Neural cell (in vitro differentiated cells): ENCODE results near the gene C13orf46. TPM values are rescaled to one million over a fixed set of nuclear protein-coding genes. Genes with fewer than 3 reads are reported as not detected.
"Not testable (repeated sequence)": the region's sequence is repeated elsewhere in the genome, so short reads cannot be mapped to it uniquely, and the experiment has no call there.

Experiments
- H2AFZ ChIP-seq: fragments of 200-600, 300-800 bp; sonication (generic), shearing (Covaris generic); 2 replicates; pipeline ENCODE4 v1.6.0; 2014; ENCODE audit warnings: low read depth, mild to moderate bottlenecking, antibody characterized with exemption, low read length, moderate library complexity
- H3F3A ChIP-seq: fragments of 200-600 bp; shearing (Covaris generic); 2 replicates; pipeline ENCODE4 v1.6.1; 2016; ENCODE audit warnings: mild to moderate bottlenecking, moderate library complexity, mixed read lengths, antibody characterized with exemption, low read length; ENCODE audit not compliant: insufficient read depth, poor library complexity, severe bottlenecking
- H3K27ac ChIP-seq: fragments of 200-600, 300-800 bp; sonication (generic), shearing (Covaris generic); 2 replicates; pipeline ENCODE4 v1.5.1; 2014; ENCODE audit warnings: mild to moderate bottlenecking, low read length, moderate library complexity
- H3K27me3 ChIP-seq: fragments of 300-800, 200-600 bp; sonication (generic), shearing (Covaris generic); 2 replicates; pipeline ENCODE4 v1.6.0; 2014; ENCODE audit warnings: mild to moderate bottlenecking, low read depth, low read length, moderate library complexity; ENCODE audit not compliant: insufficient read depth
- H3K36me3 ChIP-seq: fragments of 300-800, 200-600 bp; sonication (generic), shearing (Covaris generic); 2 replicates; pipeline ENCODE4 v1.5.1; 2014; ENCODE audit warnings: mild to moderate bottlenecking, antibody characterized with exemption, low read length, moderate library complexity; ENCODE audit not compliant: insufficient read depth
- H3K4me2 ChIP-seq: fragments of 300-800, 200-600 bp; sonication (generic), shearing (Covaris generic); 2 replicates; pipeline ENCODE4 v1.6.0; 2014; ENCODE audit warnings: mild to moderate bottlenecking, low read length
- H3K4me3 ChIP-seq: fragments of 300-800, 200-600 bp; sonication (generic), shearing (Covaris generic); 2 replicates; pipeline ENCODE4 v1.5.1; 2014; ENCODE audit warnings: mild to moderate bottlenecking, low read length, moderate library complexity
- H3K79me2 ChIP-seq: fragments of 200-600 bp; shearing (Covaris generic); replicated peaks from 2 replicates; pipeline ENCODE4 v1.6.0; 2014; ENCODE audit warnings: mild to moderate bottlenecking, low read length, moderate library complexity; ENCODE audit not compliant: insufficient read depth
- H3K9ac ChIP-seq: fragments of 300-800, 200-600 bp; sonication (generic), shearing (Covaris generic); 2 replicates; pipeline ENCODE4 v1.6.1; 2016; ENCODE audit warnings: mild to moderate bottlenecking, low read length, mixed read lengths
- H3K9me2 ChIP-seq: fragments of 200-600 bp; shearing (Covaris generic); 2 replicates; pipeline ENCODE4 v1.6.1; 2016; ENCODE audit warnings: mild to moderate bottlenecking, low read length, mixed read lengths; ENCODE audit not compliant: insufficient read depth
- H3K9me3 ChIP-seq: fragments of 200-600, 300-800 bp; sonication (generic), shearing (Covaris generic); 2 replicates; pipeline ENCODE4 v1.6.1; 2016; ENCODE audit warnings: mild to moderate bottlenecking, mixed run types, low read length, moderate library complexity, mixed read lengths
- H4K20me1 ChIP-seq: fragments of 200-600 bp; shearing (Covaris generic); 2 replicates; pipeline ENCODE4 v1.6.1; 2016; ENCODE audit warnings: mild to moderate bottlenecking, mixed run types; ENCODE audit not compliant: insufficient read depth
- CTCF ChIP-seq: fragments of 450-650 bp; IDR thresholded peaks from 2 replicates; pipeline ENCODE4 v1.5.1; 2014; ENCODE audit warnings: antibody characterized with exemption, mild to moderate bottlenecking, moderate library complexity; ENCODE audit not compliant: poor library complexity, severe bottlenecking
- EP300 ChIP-seq: fragments of 450-650 bp; conservative IDR thresholded peaks from 2 replicates; pipeline ENCODE4 v1.6.1; 2014; ENCODE audit warnings: antibody characterized with exemption, mild to moderate bottlenecking, moderate library complexity; ENCODE audit not compliant: poor library complexity, severe bottlenecking
- EZH2 ChIP-seq: fragments of 200-600, 300-800 bp; shearing (Covaris generic), sonication (generic); IDR thresholded peaks from 2 replicates; pipeline ENCODE4 v1.6.1; 2014; ENCODE audit warnings: antibody characterized with exemption, low read length, borderline replicate concordance, mild to moderate bottlenecking; ENCODE audit not compliant: insufficient read depth, poor library complexity, severe bottlenecking
- MXI1 ChIP-seq: fragments of 450-650 bp; conservative IDR thresholded peaks from 2 replicates; pipeline ENCODE4 v1.6.1; 2014; ENCODE audit warnings: antibody characterized with exemption, mild to moderate bottlenecking; ENCODE audit not compliant: poor library complexity, severe bottlenecking
- POLR2AphosphoS5 ChIP-seq: IDR thresholded peaks from 2 replicates; pipeline ENCODE4 v1.6.1; 2012
- RAD21 ChIP-seq: fragments of 450-650 bp; conservative IDR thresholded peaks from 2 replicates; pipeline ENCODE4 v1.6.1; 2014; ENCODE audit warnings: antibody characterized with exemption, mild to moderate bottlenecking, moderate library complexity
- REST ChIP-seq: IDR thresholded peaks from 2 replicates; pipeline ENCODE4 v1.6.1; 2012; ENCODE audit warnings: borderline replicate concordance
- SMC3 ChIP-seq: fragments of 450-650 bp; conservative IDR thresholded peaks from 2 replicates; pipeline ENCODE4 v1.6.1; 2014; ENCODE audit warnings: antibody characterized with exemption, mild to moderate bottlenecking, moderate library complexity; ENCODE audit not compliant: poor library complexity
- TAF1 ChIP-seq: IDR thresholded peaks from 2 replicates; pipeline ENCODE4 v1.6.1; 2012; ENCODE audit warnings: low read depth
- polyA plus RNA-seq: library from polyadenylated mRNA; depleted of rRNA; stranded (reverse); fragments of >200 nt; gene quantifications from 2 replicates; pipeline ENCODE4 v1.2.3, GENCODE V29; 2014

Gene C13orf46
- polyA plus RNA-seq, 1 donor from 2014 or later: not detected

- H3K4me2 ChIP-seq: no peak overlapping the region
- no peak overlapping the region for H3K9ac ChIP-seq
- no peak overlapping the region for H3K4me3 ChIP-seq
- TF ChIP-seq TAF1: no peak
- TF ChIP-seq RAD21: no peak
- TF ChIP-seq EP300: no peak
- no peak for TF ChIP-seq EZH2
- TF ChIP-seq SMC3: no peak
- no peak for TF ChIP-seq CTCF
- TF ChIP-seq POLR2AphosphoS5: no peak
- no peak for TF ChIP-seq REST
- TF ChIP-seq MXI1: no peak
- H3K36me3 ChIP-seq: no peaks in the 10 kb centered on the region
- no peaks in the 10 kb centered on the region for H3K9me2 ChIP-seq
- no peak overlapping the region for H2AFZ ChIP-seq
- no peaks in the 10 kb centered on the region for H3K79me2 ChIP-seq
- no peaks in the 10 kb centered on the region for H3F3A ChIP-seq
- H3K9me3 ChIP-seq: no peaks in the 10 kb centered on the region
- H4K20me1 ChIP-seq: no peaks in the 10 kb centered on the region
- no peak overlapping the region for H3K27ac ChIP-seq
- H3K27me3 ChIP-seq: no peaks in the 10 kb centered on the region
Observed at GRCh38 chr13:114021464-114022308, 47.8 kb upstream of the C13orf46 start.

GRCh38 chr13:114020750-114021463, 47.0 kb upstream of the C13orf46 start:
- Histone ChIP-seq H3K4me3 (no peak overlapping the region), H3K4me2 (no peak overlapping the region), H3K9me3 (no peaks in the 10 kb centered on the region), H3K79me2 (no peaks in the 10 kb centered on the region), H3K36me3 (no peaks in the 10 kb centered on the region), H3K27me3 (no peaks in the 10 kb centered on the region), H3F3A (no peaks in the 10 kb centered on the region), H3K27ac (no peak overlapping the region), H3K9ac (no peak overlapping the region), H3K9me2 (no peaks in the 10 kb centered on the region), H2AFZ (no peak overlapping the region), H4K20me1 (no peaks in the 10 kb centered on the region)
- no peak for TF ChIP-seq REST
- no peak for TF ChIP-seq SMC3
- TF ChIP-seq MXI1: no peak
- TF ChIP-seq CTCF: no peak
- TF ChIP-seq RAD21: no peak
- no peak for TF ChIP-seq EZH2

GRCh38 chr13:114020134-114020533, 46.3 kb upstream of the C13orf46 start:
- not testable (repeated sequence) for H3K9me3 ChIP-seq, H3K36me3 ChIP-seq, H3K79me2 ChIP-seq, H3K4me2 ChIP-seq, H4K20me1 ChIP-seq, H3K27ac ChIP-seq, H3F3A ChIP-seq, H3K4me3 ChIP-seq, H3K9me2 ChIP-seq, H3K9ac ChIP-seq, H3K27me3 ChIP-seq, H2AFZ ChIP-seq
